Common myeloid progenitor, CD34-positive (primary cell): ENCODE results near the gene NCAPG2.

Source experiments
- CTCF ChIA-PET: fragments of 350-600 bp; sonication (Branson Sonifier 250); formaldehyde crosslinking; loops from one replicate; lab custom pipeline; 2021; ENCODE audit warnings: antibody characterized with exemption; lab: Charles Lee
- POLR2A ChIA-PET: fragments of 350-600 bp; sonication (Branson Sonifier 250); formaldehyde crosslinking; loops from one replicate; lab custom pipeline; 2021; ENCODE audit warnings: antibody characterized with exemption; lab: Charles Lee
- DNase-seq, 3 donors: peaks; one replicate each; pipeline versions ENCODE4 v3.0.0 to v3.0.0-alpha.2; 2013
- H3K27ac ChIP-seq, 2 experiments: 1 replicate in 1 of 2; 2 replicates in 1 of 2; pipeline ENCODE4 v1.7.0; 2013; ENCODE audit warnings: inconsistent platforms in 2 of 2, low read length in 2 of 2, mild to moderate bottlenecking in 2 of 2, low read depth in 1 of 2, moderate library complexity in 1 of 2; ENCODE audit not compliant: severe bottlenecking in 2 of 2, insufficient read depth in 1 of 2, poor library complexity in 1 of 2
- H3K27me3 ChIP-seq, 5 experiments: replicated peaks in 2 of 5; 1 replicate in 3 of 5; 2 replicates in 2 of 5; pipeline versions ENCODE4 v1.6.1 to v1.7.0; 2013; ENCODE audit warnings: low read length in 4 of 5, mild to moderate bottlenecking in 2 of 5, moderate library complexity in 2 of 5, inconsistent platforms in 1 of 5; ENCODE audit not compliant: insufficient read depth in 5 of 5, control insufficient read depth in 4 of 5
- H3K36me3 ChIP-seq, 4 experiments: 1 replicate in 2 of 4; 2 replicates in 2 of 4; pipeline versions ENCODE4 v1.6.1 to v1.7.0; 2013; ENCODE audit warnings: low read length in 3 of 4, control low read depth in 1 of 4, mild to moderate bottlenecking in 1 of 4; ENCODE audit not compliant: control insufficient read depth in 4 of 4, insufficient read depth in 4 of 4
- H3K4me1 ChIP-seq, 4 experiments: 1 replicate in 3 of 4; 2 replicates in 1 of 4; pipeline versions ENCODE4 v1.6.1 to v1.7.1; 2013; ENCODE audit warnings: low read length in 3 of 4, mild to moderate bottlenecking in 3 of 4, control low read depth in 1 of 4, inconsistent platforms in 1 of 4, moderate library complexity in 1 of 4; ENCODE audit not compliant: control insufficient read depth in 4 of 4, insufficient read depth in 4 of 4; ENCODE audit errors: control extremely low read depth in 1 of 4
- H3K4me3 ChIP-seq, 7 experiments: 1 replicate in 4 of 7; 2 replicates in 3 of 7; pipeline versions ENCODE4 v1.5.1 to v1.7.0; 2013; ENCODE audit warnings: mild to moderate bottlenecking in 7 of 7, low read length in 6 of 7, moderate library complexity in 6 of 7, inconsistent platforms in 2 of 7, low read depth in 2 of 7, control low read depth in 1 of 7; ENCODE audit not compliant: insufficient read depth in 4 of 7, control insufficient read depth in 1 of 7; ENCODE audit errors: extremely low read depth in 1 of 7
- H3K9me3 ChIP-seq, 5 experiments: 1 replicate in 4 of 5; 2 replicates in 1 of 5; pipeline versions ENCODE4 v1.6.1 to v1.7.1; 2013; ENCODE audit warnings: low read length in 4 of 5, mild to moderate bottlenecking in 2 of 5, inconsistent platforms in 1 of 5, low read depth in 1 of 5, moderate library complexity in 1 of 5; ENCODE audit not compliant: control insufficient read depth in 4 of 5, insufficient read depth in 2 of 5; ENCODE audit errors: control extremely low read depth in 1 of 5
- WGBS: methylation state at CpG from one replicate; pipeline ENCODE4 v1.1.5; 2013; ENCODE audit not compliant: insufficient coverage; 5-methylcytosine and 5-hydroxymethylcytosine counted together

The NCAPG2 gene

DNA sequence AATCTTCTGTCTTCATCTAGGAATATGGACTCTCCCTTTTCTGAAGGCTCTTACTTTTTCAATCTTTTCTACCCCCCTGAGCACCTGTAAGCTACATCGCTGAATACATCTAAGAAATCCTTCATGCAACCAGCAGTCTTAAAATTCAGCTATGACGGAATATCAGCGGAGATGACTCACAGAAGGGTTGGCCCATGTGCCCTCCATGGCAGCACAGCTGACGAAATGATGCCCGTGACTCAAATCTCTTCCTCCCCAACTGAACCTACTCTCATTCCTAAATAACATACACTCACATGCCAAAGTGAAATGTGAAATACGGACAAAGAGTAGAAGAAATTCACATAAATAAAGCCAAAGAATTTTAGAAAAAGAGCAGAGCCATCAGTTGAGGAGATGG lies 30.3 kb upstream of the NCAPG2 start:
- Histone ChIP-seq H3K4me1 (peaks cover 0 to 4% (median 4%) of the 10 kb centered on the region in 4 experiments), H3K27ac (no peak overlapping the region), H3K27me3 (no peaks in the 10 kb centered on the region), H3K9me3 (no peaks in the 10 kb centered on the region), H3K36me3 (peaks cover 31 to 87% (median 67%) of the 10 kb centered on the region in 4 experiments), H3K4me3 (no peak overlapping the region)
- ChIA-PET POLR2A (no interaction called here), CTCF (interaction anchor here (3.4 kb wide), 1 partner anchor 39 kb away, joined by 25 read pairs; no protein-coding TSS in a partner anchor)
- 92% methylated on average over 2 of the region's 6 CpGs for WGBS
- no peak for DNase-seq

DNA sequence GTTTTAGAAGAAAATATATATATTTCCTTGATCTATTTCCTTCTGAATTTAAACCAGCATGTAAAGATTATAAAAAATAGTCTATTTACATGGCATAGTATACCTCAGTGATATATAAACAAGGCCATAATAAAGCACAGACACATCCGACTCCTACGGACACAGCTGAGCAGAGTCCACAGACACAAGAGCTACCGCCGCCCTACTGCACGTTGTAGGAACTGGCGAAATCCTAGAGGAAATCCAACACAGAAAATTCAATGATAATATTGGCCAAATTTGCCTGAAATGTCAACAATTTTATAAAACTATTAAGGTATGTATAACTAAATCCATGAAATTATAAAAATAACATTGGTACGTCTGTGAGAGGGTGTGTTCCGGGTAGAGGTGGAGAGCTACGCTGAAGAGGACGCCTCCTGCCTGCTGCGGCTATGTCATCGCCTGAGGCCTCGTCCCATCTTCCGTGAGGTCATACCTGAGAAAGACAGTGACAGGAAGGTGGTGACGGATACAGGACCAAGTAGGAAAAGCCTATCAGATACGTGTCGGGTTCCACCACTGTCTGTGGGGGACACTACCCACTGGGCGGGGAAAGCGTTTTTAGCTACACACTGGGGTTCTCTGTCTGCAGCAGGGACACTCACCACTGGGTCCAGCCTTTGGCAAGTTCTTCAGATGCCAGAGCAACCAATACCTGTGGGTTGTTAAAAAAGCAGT lies 29.3 kb upstream of the NCAPG2 start:
- Histone ChIP-seq H3K27ac (no peak overlapping the region), H3K36me3 (peaks cover 30 to 85% (median 63%) of the 10 kb centered on the region in 4 experiments)
- POLR2A ChIA-PET = interaction anchor here (1.1 kb wide), 1 partner anchor 22 kb away, joined by 3 read pairs; no protein-coding TSS in a partner anchor

GRCh38 chr7:158733220-158733519 lies 28.6 kb upstream of the NCAPG2 start:
- DNase-seq = no peak
- CTCF ChIA-PET = interaction anchor here (1.0 to 3.4 kb wide), 10 partner anchors 9 to 44 kb away, joined by 3 to 25 read pairs (median 4); no protein-coding TSS in a partner anchor

More for the DNA sequence above, 29.3 kb upstream of the NCAPG2 start:
- H3K4me3 ChIP-seq = no peak overlapping the region
- no peak for DNase-seq
- CTCF ChIA-PET = interaction anchor here (1.0 to 3.4 kb wide), 9 partner anchors 9 to 38 kb away, joined by 3 to 25 read pairs (median 4); no protein-coding TSS in a partner anchor
- H3K4me1 ChIP-seq = no peaks in the 10 kb centered on the region
- H3K9me3 ChIP-seq = no peaks in the 10 kb centered on the region
- WGBS = 98% methylated on average over 11 of the region's 19 CpGs
- H3K27me3 ChIP-seq = no peaks in the 10 kb centered on the region

DNA sequence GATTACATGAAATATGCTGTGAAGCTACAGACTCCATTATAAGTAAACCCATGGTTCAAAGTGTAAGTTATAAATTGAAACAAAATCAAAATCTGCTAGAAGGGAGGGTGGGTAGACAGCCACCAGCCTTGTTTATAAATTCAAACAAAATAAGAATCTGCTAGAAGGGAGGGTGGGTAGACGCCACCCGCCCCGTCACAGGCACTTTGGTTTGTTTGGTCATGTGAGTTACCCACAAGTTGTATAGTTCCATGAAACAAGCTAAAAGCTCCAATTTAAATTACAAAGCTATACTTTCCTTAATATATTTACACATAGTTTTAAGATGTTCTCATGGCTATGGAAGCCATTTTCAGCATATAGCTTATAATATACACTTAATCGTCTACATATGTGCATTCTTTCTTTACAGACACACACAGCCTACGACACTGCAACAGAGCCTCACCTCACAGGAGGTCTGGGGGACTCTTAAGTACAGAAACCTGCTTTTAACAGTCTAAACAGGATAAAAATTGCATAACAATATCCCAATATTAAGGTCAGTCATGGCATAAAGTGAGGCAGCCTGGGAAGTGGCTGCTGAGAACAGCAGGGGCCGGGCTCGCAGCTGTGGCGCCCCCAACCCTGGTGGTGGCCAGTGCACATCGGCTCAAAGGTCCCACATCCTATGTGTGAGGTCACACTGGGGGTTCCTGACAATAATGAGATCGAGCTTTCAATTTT lies 28.1 kb upstream of the NCAPG2 start:
- no peak overlapping the region for H3K4me3 ChIP-seq
- WGBS = 100% methylated on average over 6 of the region's 10 CpGs
- H3K27me3 ChIP-seq = no peaks in the 10 kb centered on the region
- no peaks in the 10 kb centered on the region for H3K9me3 ChIP-seq
- H3K36me3 ChIP-seq = peaks cover 29 to 73% (median 52%) of the 10 kb centered on the region in 4 experiments
- H3K27ac ChIP-seq = no peak overlapping the region
- CTCF ChIA-PET = interaction anchor here (0.8 to 3.4 kb wide), 9 partner anchors 10 to 43 kb away, joined by 3 to 25 read pairs (median 4); no protein-coding TSS in a partner anchor
- POLR2A ChIA-PET = interaction anchor here (1.1 kb wide), 1 partner anchor 20 kb away, joined by 3 read pairs; no protein-coding TSS in a partner anchor
- no peaks in the 10 kb centered on the region for H3K4me1 ChIP-seq
- no peak for DNase-seq

More at GRCh38 chr7:158733220-158733519, 28.6 kb upstream of the NCAPG2 start:
- POLR2A ChIA-PET = interaction anchor here (1.1 kb wide), 1 partner anchor 21 kb away, joined by 3 read pairs; no protein-coding TSS in a partner anchor
- Histone ChIP-seq H3K4me1 (no peaks in the 10 kb centered on the region), H3K4me3 (no peak overlapping the region), H3K27me3 (no peaks in the 10 kb centered on the region), H3K36me3 (peaks cover 29 to 78% (median 56%) of the 10 kb centered on the region in 4 experiments), H3K9me3 (no peaks in the 10 kb centered on the region), H3K27ac (no peak overlapping the region)
- no CpG with 5 or more reads among the region's 1 CpG for WGBS

DNA sequence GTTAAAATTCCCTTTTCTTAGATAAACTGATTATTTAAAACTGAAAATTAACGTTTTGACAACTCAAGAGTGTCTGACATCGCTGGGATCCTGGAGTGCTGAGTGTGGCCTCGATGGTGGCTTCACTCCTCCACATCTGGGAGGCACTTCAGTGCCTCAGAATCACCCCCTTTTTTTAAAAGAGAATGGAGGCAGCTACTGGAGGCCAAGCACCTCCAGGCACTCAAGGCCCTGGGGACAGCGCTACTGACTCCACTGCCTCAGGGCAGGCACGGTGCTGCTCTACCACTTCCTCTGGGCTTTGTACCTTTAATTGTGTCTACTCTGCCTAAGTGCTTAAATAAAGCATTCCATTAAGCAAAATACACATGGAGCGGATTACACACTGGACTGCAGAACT lies 27.2 kb upstream of the NCAPG2 start:
- H3K27me3 ChIP-seq = no peaks in the 10 kb centered on the region
- DNase-seq = no peak
- CTCF ChIA-PET = interaction anchor here (0.5 to 3.4 kb wide), 5 partner anchors 9 to 35 kb away, joined by 3 to 25 read pairs (median 8); no protein-coding TSS in a partner anchor
- POLR2A ChIA-PET = no interaction called here
- WGBS = 95% methylated on average over 5 of the region's 6 CpGs
- H3K4me3 ChIP-seq = no peak overlapping the region
- H3K4me1 ChIP-seq = no peaks in the 10 kb centered on the region
- no peaks in the 10 kb centered on the region for H3K9me3 ChIP-seq
- peaks cover 23 to 64% (median 44%) of the 10 kb centered on the region in 4 experiments for H3K36me3 ChIP-seq
- no peak overlapping the region for H3K27ac ChIP-seq

DNA sequence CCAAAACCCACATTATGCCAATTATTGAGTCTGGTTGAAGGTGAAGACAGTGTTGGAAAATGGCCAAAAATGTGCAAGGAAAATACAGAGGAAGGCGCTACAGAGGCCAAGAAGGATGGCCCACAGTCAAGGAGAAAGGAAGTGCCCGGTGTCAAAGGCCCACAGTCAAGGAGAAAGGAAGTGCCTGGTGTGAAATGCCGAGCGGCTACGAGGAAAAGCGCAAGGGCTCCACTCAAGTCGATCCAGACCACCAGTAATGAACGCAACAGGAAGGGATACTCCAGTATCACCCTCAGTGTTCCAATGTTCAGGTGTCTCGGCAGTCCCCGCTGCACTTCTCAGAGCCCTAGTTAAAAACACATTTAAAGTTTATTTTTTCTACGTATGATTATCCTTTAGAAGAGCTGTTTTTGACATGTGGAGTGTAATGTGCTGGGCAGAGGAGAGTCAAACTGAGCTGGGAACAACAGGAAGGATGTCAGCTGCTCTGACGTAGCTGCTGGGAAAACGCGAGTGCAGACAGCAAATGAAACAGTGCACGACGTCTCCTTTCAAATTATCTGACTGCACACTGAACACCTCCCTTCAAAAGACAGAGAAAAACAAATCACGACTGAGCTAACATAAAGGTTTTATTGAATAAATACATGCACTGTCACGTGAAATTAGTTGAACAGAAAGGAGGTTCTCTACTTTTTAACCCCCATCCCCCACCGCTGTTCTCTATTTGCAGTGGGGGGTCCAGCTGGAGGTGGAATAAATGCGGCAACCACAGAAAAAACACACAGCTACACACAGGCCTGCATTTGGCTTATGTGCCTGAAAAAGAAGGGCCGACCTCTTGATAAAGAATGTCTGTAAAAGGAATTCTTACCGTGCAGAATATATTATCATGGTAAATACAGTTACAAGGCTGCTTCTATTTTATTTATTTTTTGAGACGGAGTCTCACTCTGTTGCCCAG lies 26.1 kb upstream of the NCAPG2 start:
- CTCF ChIA-PET = interaction anchor here (1.0 to 2.2 kb wide), 6 partner anchors 10 to 35 kb away, joined by 3 to 9 read pairs (median 5); no protein-coding TSS in a partner anchor
- 88% methylated on average over 11 of the region's 23 CpGs for WGBS

More for the DNA sequence above, 26.1 kb upstream of the NCAPG2 start:
- Histone ChIP-seq H3K27ac (peak overlapping the region in 1 of 2 experiments; percentile 21), H3K4me3 (no peak overlapping the region), H3K9me3 (no peaks in the 10 kb centered on the region), H3K27me3 (no peaks in the 10 kb centered on the region), H3K4me1 (no peaks in the 10 kb centered on the region), H3K36me3 (peaks cover 18 to 53% (median 35%) of the 10 kb centered on the region in 4 experiments)
- POLR2A ChIA-PET = interaction anchor here (0.6 kb wide), 1 partner anchor 17 kb away, joined by 4 read pairs; no protein-coding TSS in a partner anchor
- DNase-seq = no peak
